Measurements from ENCODE around the gene NPL.

The NPL gene

GRCh38 chr1:182875889-182876288 is 86.3 kb downstream of the NPL start:
- no peak for DNase-seq

- no peak for DNase-seq
These were observed 87.8 kb downstream of the NPL start for GRCh38 chr1:182877331-182877730.

GRCh38 chr1:182877842-182878241 is 88.3 kb downstream of the NPL start:
- peak; percentile 20 to 32 for DNase-seq
